GM10248 (cell line): Measurements from ENCODE around the gene KCNF1.

Experiments
- CTCF ChIA-PET: fragments of 300-600 bp; sonication (Branson Sonifier 250); formaldehyde crosslinking; extraction: SDS; loops from one replicate; lab custom pipeline; 2021; ENCODE audit warnings: antibody characterized with exemption; lab: Yijun Ruan, JAX
- POLR2A ChIA-PET: fragments of 350-650 bp; sonication (Branson Sonifier 250); formaldehyde crosslinking; extraction: SDS; loops from one replicate; lab custom pipeline; 2020; ENCODE audit warnings: antibody characterized with exemption; lab: Yijun Ruan, JAX
- DNase-seq: peaks from one replicate; pipeline ENCODE4 v3.0.0; 2012; ENCODE audit errors: extremely low spot score
- TF ChIP-seq, protein P1 (sequence below): IDR thresholded peaks from 2 replicates; pipeline ENCODE4 v1.5.1; 2012; ENCODE audit warnings: mild to moderate bottlenecking, low read depth; ENCODE audit errors: extremely low read depth, missing control alignments, control extremely low read depth

KCNF1 gene

GRCh38 chr2:10865841-10866240, 45.9 kb upstream of the KCNF1 start:
- ChIA-PET CTCF (interaction anchor here (0.8 to 4.1 kb wide), 8 partner anchors 8 to 267 kb away, joined by 3 to 28 read pairs (median 4); a partner anchor contains a TSS), POLR2A (no interaction called here)
- TF ChIP-seq, protein P1, sequence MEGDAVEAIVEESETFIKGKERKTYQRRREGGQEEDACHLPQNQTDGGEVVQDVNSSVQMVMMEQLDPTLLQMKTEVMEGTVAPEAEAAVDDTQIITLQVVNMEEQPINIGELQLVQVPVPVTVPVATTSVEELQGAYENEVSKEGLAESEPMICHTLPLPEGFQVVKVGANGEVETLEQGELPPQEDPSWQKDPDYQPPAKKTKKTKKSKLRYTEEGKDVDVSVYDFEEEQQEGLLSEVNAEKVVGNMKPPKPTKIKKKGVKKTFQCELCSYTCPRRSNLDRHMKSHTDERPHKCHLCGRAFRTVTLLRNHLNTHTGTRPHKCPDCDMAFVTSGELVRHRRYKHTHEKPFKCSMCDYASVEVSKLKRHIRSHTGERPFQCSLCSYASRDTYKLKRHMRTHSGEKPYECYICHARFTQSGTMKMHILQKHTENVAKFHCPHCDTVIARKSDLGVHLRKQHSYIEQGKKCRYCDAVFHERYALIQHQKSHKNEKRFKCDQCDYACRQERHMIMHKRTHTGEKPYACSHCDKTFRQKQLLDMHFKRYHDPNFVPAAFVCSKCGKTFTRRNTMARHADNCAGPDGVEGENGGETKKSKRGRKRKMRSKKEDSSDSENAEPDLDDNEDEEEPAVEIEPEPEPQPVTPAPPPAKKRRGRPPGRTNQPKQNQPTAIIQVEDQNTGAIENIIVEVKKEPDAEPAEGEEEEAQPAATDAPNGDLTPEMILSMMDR = no peak
- DNase-seq = no peak

- POLR2A ChIA-PET = no interaction called here
- CTCF ChIA-PET = interaction anchor here (1.3 to 2.3 kb wide), 2 partner anchors 13 to 32 kb away, joined by 4 to 6 read pairs; no protein-coding TSS in a partner anchor
- TF ChIP-seq, protein P1 = no peak
- DNase-seq = no peak
These were observed 43.9 kb upstream of the KCNF1 start for GRCh38 chr2:10867692-10868420.

DNA sequence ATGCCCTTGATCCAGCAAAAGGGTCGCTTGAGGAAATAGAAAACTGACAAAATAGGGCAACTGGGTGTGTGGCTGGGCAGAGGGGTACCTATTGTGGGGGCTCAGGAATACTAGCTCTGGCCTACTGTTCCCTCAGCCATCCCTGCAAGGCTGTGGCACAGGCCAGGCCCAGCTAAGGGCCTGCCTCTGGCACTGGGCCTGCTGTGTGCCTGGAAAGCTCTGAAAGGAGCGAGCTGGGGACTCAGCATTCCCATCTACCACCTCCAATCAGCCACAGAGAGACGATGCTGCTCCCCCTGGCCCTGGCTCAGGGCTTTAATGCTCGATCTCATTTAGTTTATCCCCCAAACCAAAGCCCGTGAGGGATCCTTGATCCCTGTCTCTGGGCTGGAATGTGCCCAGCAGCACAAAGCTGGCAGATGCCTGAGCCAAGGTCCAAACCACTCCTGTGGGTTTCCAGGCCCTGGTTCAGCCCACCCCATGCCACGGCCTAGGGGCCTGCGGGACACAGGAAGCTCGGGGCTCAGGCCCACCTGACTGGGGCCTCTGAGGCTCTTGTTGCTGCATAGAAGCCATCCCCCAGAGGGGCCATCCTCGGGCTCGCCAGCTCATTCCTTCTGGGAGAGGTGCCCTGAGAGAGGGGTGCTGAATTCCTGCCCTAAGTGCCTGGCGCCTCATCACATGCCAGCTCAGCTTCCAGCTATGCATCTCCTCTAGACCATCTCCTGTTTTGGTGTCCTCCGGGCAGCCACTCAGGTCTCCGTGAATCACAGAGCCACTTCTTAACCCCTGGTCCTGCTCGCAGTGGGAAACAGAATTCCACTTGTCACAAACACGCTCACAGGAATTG, 43.0 kb upstream of the KCNF1 start:
- CTCF ChIA-PET = interaction anchor here (1.4 kb wide), 1 partner anchor 34 kb away, joined by 3 read pairs; no protein-coding TSS in a partner anchor

GRCh38 chr2:10871978-10872377, 39.8 kb upstream of the KCNF1 start:
- POLR2A ChIA-PET = no interaction called here
- no peak for DNase-seq
- TF ChIP-seq, protein P1 = no peak
- CTCF ChIA-PET = interaction anchor here (1.2 to 3.5 kb wide), 2 partner anchors 7 to 36 kb away, joined by 3 to 28 read pairs; no protein-coding TSS in a partner anchor

More for the DNA sequence above, 43.0 kb upstream of the KCNF1 start:
- POLR2A ChIA-PET = no interaction called here
- TF ChIP-seq, protein P1 = no peak
- DNase-seq = no peak

DNA sequence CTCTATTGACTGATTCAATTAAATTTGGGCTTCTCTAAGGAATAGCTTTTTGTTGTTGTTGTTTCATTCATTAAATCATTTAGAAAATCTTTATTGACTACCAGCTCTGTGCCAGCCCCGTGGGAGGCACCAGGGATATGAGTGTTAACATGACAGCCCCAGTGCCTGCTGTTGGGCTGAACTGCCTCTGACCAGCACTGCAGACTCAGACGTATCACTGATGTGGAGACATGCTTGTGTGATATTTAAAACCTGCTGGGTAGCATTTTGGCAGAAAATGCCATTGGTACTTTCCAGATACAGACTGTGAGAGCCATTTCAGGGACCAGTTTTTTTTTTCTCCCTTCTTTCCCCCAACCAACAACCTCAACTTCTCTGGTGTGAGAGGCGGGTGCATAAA, 38.6 kb upstream of the KCNF1 start:
- DNase-seq = no peak
- POLR2A ChIA-PET = no interaction called here
- CTCF ChIA-PET = interaction anchor here (1.4 to 3.5 kb wide), 5 partner anchors 8 to 878 kb away, joined by 3 to 28 read pairs (median 6); no protein-coding TSS in a partner anchor
- TF ChIP-seq, protein P1 = no peak

- ChIA-PET CTCF (interaction anchor here (1.3 to 3.5 kb wide), 7 partner anchors 9 to 877 kb away, joined by 3 to 28 read pairs (median 5); no protein-coding TSS in a partner anchor), POLR2A (no interaction called here)
- DNase-seq = peak; percentile 30
- TF ChIP-seq, protein P1 = no peak
These were observed 37.8 kb upstream of the KCNF1 start for GRCh38 chr2:10873790-10874437.
